ENCODE results near the gene SLC38A3.

SLC38A3 gene

GRCh38 chr3:50163572-50164455 is 41.3 kb upstream of the SLC38A3 start:
- Histone ChIP-seq H3K9ac (ENCODE audit: low read length) (no peak overlapping the region), H3K4me1 (ENCODE audit: control insufficient read depth, insufficient read depth, low read length) (peaks cover 65% of the 10 kb centered on the region), H3K27ac (ENCODE audit: low read depth, low read length) (no peak overlapping the region), H3K9me3 (ENCODE audit: control insufficient read depth, insufficient read depth, low read depth, low read length) (no peaks in the 10 kb centered on the region), H3K27me3 (ENCODE audit: control insufficient read depth, insufficient read depth, low read length) (no peaks in the 10 kb centered on the region), H3K36me3 (ENCODE audit: control insufficient read depth, insufficient read depth, low read length) (peaks cover 22% of the 10 kb centered on the region), H3K4me3 (ENCODE audit: low read depth, low read length) (no peak overlapping the region)

- peaks cover 22% of the 10 kb centered on the region for H3K36me3 ChIP-seq (ENCODE audit: control insufficient read depth, insufficient read depth, low read length)
- H3K4me1 ChIP-seq (ENCODE audit: control insufficient read depth, insufficient read depth, low read length) = peaks cover 60% of the 10 kb centered on the region
- H3K27ac ChIP-seq (ENCODE audit: low read depth, low read length) = no peak overlapping the region
Measured at GRCh38 chr3:50164481-50164880, 40.6 kb upstream of the SLC38A3 start.

GRCh38 chr3:50164984-50165909 is 39.8 kb upstream of the SLC38A3 start:
- Histone ChIP-seq H3K4me1 (ENCODE audit: control insufficient read depth, insufficient read depth, low read length) (peaks cover 56% of the 10 kb centered on the region), H3K27me3 (ENCODE audit: control insufficient read depth, insufficient read depth, low read length) (no peaks in the 10 kb centered on the region), H3K36me3 (ENCODE audit: control insufficient read depth, insufficient read depth, low read length) (peaks cover 19% of the 10 kb centered on the region), H3K4me3 (ENCODE audit: low read depth, low read length) (no peak overlapping the region), H3K9me3 (ENCODE audit: control insufficient read depth, insufficient read depth, low read depth, low read length) (no peaks in the 10 kb centered on the region), H3K27ac (ENCODE audit: low read depth, low read length) (0 out of 2 replicates have a peak overlapping the region, but pooled peaks have one; percentile 12), H3K9ac (ENCODE audit: low read length) (no peak overlapping the region)

More at GRCh38 chr3:50164481-50164880, 40.6 kb upstream of the SLC38A3 start:
- Histone ChIP-seq H3K4me3 (ENCODE audit: low read depth, low read length) (no peak overlapping the region), H3K9ac (ENCODE audit: low read length) (no peak overlapping the region), H3K27me3 (ENCODE audit: control insufficient read depth, insufficient read depth, low read length) (no peaks in the 10 kb centered on the region), H3K9me3 (ENCODE audit: control insufficient read depth, insufficient read depth, low read depth, low read length) (no peaks in the 10 kb centered on the region)

DNA sequence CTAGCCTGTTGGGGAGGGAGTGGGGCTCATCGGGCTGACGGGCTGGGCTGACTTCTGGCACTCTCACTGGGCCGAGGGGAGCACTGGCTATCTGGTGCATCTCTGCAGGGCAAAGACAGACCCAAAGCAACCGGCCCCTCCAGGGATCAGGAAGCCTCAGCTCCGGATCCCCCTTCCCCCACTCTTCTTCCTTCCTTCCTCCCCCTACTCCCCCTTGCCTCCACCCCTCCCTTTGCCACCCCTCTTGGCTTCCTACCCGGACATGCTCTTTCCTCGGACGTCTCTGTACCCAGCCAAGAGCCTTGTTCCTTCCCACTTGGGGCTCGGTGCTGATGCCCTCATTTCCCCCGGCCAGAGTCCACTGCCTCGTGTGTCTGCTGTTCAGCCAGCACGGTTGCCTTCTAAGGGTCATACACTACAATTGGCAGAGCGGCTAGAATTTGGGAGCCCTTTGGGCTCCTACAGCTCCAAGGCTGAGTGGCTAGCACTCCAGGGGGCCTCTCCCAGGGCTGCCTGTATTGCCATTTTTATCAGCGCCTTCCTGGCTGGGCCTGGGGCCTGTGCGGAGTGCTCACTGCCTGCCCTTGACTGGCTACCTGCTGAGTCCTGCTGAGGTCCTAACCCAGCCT is 39.0 kb upstream of the SLC38A3 start:
- Histone ChIP-seq H3K4me3 (ENCODE audit: low read depth, low read length) (no peak overlapping the region), H3K27ac (ENCODE audit: low read depth, low read length) (0 out of 2 replicates have a peak overlapping the region, but pooled peaks have one; percentile 12), H3K36me3 (ENCODE audit: control insufficient read depth, insufficient read depth, low read length) (peaks cover 17% of the 10 kb centered on the region)

GRCh38 chr3:50166620-50167019 is 38.5 kb upstream of the SLC38A3 start:
- H3K4me3 ChIP-seq (ENCODE audit: low read depth, low read length) = no peak overlapping the region
- no peak overlapping the region for H3K27ac ChIP-seq (ENCODE audit: low read depth, low read length)
- no peaks in the 10 kb centered on the region for H3K27me3 ChIP-seq (ENCODE audit: control insufficient read depth, insufficient read depth, low read length)
- peak overlapping the region; percentile 51 for H3K9ac ChIP-seq (ENCODE audit: low read length)
- peaks cover 58% of the 10 kb centered on the region for H3K4me1 ChIP-seq (ENCODE audit: control insufficient read depth, insufficient read depth, low read length)
- H3K36me3 ChIP-seq (ENCODE audit: control insufficient read depth, insufficient read depth, low read length) = peaks cover 12% of the 10 kb centered on the region
- no peaks in the 10 kb centered on the region for H3K9me3 ChIP-seq (ENCODE audit: control insufficient read depth, insufficient read depth, low read depth, low read length)

More for the DNA sequence above, 39.0 kb upstream of the SLC38A3 start:
- Histone ChIP-seq H3K27me3 (ENCODE audit: control insufficient read depth, insufficient read depth, low read length) (no peaks in the 10 kb centered on the region), H3K9me3 (ENCODE audit: control insufficient read depth, insufficient read depth, low read depth, low read length) (no peaks in the 10 kb centered on the region), H3K9ac (ENCODE audit: low read length) (no peak overlapping the region), H3K4me1 (ENCODE audit: control insufficient read depth, insufficient read depth, low read length) (peaks cover 58% of the 10 kb centered on the region)

DNA sequence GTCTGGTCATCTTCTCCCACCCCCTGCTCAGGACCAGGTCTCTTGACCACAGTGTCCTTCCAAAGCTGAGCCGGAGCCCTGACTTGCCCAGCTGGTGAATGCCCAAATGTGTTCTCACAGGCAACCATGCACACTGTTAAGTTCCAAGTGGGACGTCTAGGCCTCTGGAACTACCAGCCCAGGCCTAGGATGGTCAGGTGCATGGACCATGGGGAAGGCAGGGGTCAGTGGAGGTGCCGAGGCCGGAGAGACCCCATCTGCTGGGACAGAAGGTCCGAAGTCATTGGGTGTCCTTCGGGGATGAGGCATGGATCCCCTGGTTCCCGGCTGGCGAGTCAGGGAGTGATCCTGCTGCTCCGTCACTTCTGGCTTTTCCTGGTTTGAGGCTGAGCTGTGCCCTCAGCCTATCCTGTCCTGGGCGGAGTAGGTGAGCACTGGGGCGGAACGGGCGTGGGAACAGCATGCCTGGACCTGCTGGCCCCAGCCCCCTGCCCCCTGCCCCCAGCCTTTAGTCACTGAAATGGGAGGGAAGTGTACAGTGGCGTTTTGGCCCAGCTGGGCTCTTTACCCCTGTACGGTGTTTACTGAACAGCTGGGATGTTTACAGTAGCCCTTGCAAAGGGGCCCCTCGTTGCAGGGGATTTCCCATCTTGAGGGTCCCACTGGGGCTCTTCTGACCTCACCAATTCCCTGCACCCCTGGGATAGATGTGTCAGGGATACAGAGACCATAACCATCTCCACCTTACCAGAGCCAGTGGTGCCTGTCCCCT is 37.8 kb upstream of the SLC38A3 start:
- H3K27ac ChIP-seq (ENCODE audit: low read depth, low read length) = no peak overlapping the region
- H3K9ac ChIP-seq (ENCODE audit: low read length) = peak overlapping the region; percentile 51
- peaks cover 57% of the 10 kb centered on the region for H3K4me1 ChIP-seq (ENCODE audit: control insufficient read depth, insufficient read depth, low read length)
- H3K4me3 ChIP-seq (ENCODE audit: low read depth, low read length) = no peak overlapping the region
- H3K36me3 ChIP-seq (ENCODE audit: control insufficient read depth, insufficient read depth, low read length) = peaks cover 7% of the 10 kb centered on the region; the same call in 1 of the 2 replicates
- H3K27me3 ChIP-seq (ENCODE audit: control insufficient read depth, insufficient read depth, low read length) = no peaks in the 10 kb centered on the region
- no peaks in the 10 kb centered on the region for H3K9me3 ChIP-seq (ENCODE audit: control insufficient read depth, insufficient read depth, low read depth, low read length)

GRCh38 chr3:50167841-50168209 is 37.2 kb upstream of the SLC38A3 start:
- no peak overlapping the region for H3K27ac ChIP-seq (ENCODE audit: low read depth, low read length)
- no peaks in the 10 kb centered on the region for H3K9me3 ChIP-seq (ENCODE audit: control insufficient read depth, insufficient read depth, low read depth, low read length)
- H3K4me3 ChIP-seq (ENCODE audit: low read depth, low read length) = no peak overlapping the region
- peaks cover 56% of the 10 kb centered on the region for H3K4me1 ChIP-seq (ENCODE audit: control insufficient read depth, insufficient read depth, low read length)
- H3K36me3 ChIP-seq (ENCODE audit: control insufficient read depth, insufficient read depth, low read length) = peaks cover 5% of the 10 kb centered on the region; the same call in 1 of the 2 replicates
- no peak overlapping the region for H3K9ac ChIP-seq (ENCODE audit: low read length)
- H3K27me3 ChIP-seq (ENCODE audit: control insufficient read depth, insufficient read depth, low read length) = no peaks in the 10 kb centered on the region

DNA sequence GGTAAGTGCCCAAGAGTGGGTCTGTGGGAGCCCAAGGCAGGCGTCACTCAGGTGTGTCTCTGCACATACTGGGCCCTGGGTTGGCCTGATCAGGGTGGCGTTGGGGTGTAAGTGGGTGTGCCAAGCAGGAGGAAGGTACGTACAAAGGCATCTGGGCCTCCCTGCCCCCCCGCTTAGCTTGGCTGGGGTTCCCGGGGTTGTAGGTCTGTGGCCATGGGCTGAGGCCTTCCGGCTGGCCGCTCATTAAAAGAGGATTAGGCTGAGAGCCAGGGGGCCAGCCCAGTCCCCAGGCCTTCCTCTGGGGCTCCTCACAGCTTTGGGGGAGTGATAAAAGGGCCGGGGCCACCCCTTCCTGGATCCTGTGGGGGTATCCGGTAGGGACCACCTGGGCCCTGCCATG is 36.7 kb upstream of the SLC38A3 start:
- Histone ChIP-seq H3K9me3 (ENCODE audit: control insufficient read depth, insufficient read depth, low read depth, low read length) (no peaks in the 10 kb centered on the region), H3K27ac (ENCODE audit: low read depth, low read length) (no peak overlapping the region), H3K9ac (ENCODE audit: low read length) (no peak overlapping the region), H3K4me3 (ENCODE audit: low read depth, low read length) (no peak overlapping the region), H3K4me1 (ENCODE audit: control insufficient read depth, insufficient read depth, low read length) (peaks cover 56% of the 10 kb centered on the region), H3K36me3 (ENCODE audit: control insufficient read depth, insufficient read depth, low read length) (peaks cover 5% of the 10 kb centered on the region; the same call in 1 of the 2 replicates), H3K27me3 (ENCODE audit: control insufficient read depth, insufficient read depth, low read length) (no peaks in the 10 kb centered on the region)

- Histone ChIP-seq H3K27me3 (ENCODE audit: control insufficient read depth, insufficient read depth, low read length) (no peaks in the 10 kb centered on the region), H3K4me1 (ENCODE audit: control insufficient read depth, insufficient read depth, low read length) (peaks cover 60% of the 10 kb centered on the region), H3K9ac (ENCODE audit: low read length) (no peak overlapping the region), H3K4me3 (ENCODE audit: low read depth, low read length) (no peak overlapping the region), H3K9me3 (ENCODE audit: control insufficient read depth, insufficient read depth, low read depth, low read length) (no peaks in the 10 kb centered on the region), H3K36me3 (ENCODE audit: control insufficient read depth, insufficient read depth, low read length) (peaks cover 7% of the 10 kb centered on the region), H3K27ac (ENCODE audit: low read depth, low read length) (no peak overlapping the region)
Measured at GRCh38 chr3:50168791-50169190, 36.3 kb upstream of the SLC38A3 start.

- Histone ChIP-seq H3K4me1 (ENCODE audit: control insufficient read depth, insufficient read depth, low read length) (peaks cover 62% of the 10 kb centered on the region), H3K9me3 (ENCODE audit: control insufficient read depth, insufficient read depth, low read depth, low read length) (no peaks in the 10 kb centered on the region), H3K27ac (ENCODE audit: low read depth, low read length) (no peak overlapping the region), H3K9ac (ENCODE audit: low read length) (no peak overlapping the region), H3K4me3 (ENCODE audit: low read depth, low read length) (no peak overlapping the region), H3K27me3 (ENCODE audit: control insufficient read depth, insufficient read depth, low read length) (no peaks in the 10 kb centered on the region), H3K36me3 (ENCODE audit: control insufficient read depth, insufficient read depth, low read length) (peaks cover 11% of the 10 kb centered on the region)
Measured at GRCh38 chr3:50169232-50169832, 35.7 kb upstream of the SLC38A3 start.

Measured in HUES6 (cell line).